ENCODE data around the gene SGCG.

Gene SGCG

DNA sequence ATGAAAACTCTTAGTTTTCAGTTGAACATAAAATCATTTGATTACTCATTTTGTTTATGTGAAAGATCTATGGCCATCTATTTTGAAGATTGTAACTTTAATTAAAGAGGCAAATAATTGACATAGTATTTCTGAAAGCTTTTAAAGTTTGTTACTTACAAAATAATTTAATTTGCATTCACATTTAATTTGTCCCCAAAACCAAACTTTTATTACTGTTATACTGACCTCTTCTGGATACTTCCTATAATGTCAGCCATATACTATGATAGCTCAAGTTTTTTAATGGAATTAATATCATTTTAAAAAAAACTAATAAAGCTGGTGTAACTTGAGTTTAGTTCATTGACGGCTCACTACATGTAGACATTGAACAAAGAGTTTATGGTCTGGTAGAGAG lies 4.9 kb upstream of the SGCG start:
- TF ChIP-seq GATA2 (IDR thresholded peaks at IDR 0.05; ENCODE audit: low read depth, low read length), result no peak
- TF ChIP-seq GATA3 (IDR thresholded peaks at IDR 0.05; ENCODE audit: low read depth, low read length), result no peak

DNA sequence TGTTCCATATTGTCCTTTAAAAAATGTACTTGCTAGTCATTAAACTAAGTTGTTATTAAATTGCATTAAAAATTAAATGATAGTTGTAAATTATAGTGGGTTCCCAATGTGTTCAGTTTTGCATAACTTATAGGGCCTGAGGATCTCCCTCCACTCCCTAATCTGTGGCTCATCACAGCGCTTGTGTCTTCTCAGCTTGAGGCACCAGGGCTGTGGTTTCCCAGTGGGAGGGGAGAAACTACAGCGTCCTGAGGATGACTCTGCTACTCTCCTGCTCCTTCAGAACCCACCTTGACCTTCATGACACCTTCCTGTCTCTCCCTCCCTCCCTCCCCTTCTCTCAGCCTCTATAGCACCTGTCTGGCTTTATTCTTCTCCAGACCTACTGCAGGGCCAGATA lies 1.4 kb downstream of the SGCG start:
- TF ChIP-seq GATA2 (IDR thresholded peaks at IDR 0.05; ENCODE audit: low read depth, low read length), result no peak

DNA sequence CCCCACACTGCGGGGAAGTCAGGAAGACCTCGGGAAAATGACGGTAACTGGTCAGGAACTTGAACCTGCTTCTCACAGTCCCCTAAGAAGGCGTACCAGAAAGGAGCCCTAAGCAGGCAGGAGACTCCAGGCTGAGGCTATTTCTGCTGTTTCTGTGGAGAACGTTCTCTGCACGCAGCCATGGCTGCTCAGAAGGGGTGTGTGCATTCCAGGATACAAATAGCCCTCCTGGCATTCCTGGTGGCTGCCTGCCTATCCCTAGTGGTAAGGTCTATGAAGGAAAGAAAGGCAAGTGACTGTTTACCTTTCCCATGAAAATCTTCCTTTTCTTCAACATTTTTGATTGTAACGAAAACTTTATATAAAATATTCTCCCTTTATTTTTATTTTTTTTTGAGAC lies 2.5 kb downstream of the SGCG start:
- no peak for TF ChIP-seq GATA3 (IDR thresholded peaks at IDR 0.05; ENCODE audit: low read depth, low read length)
- no peak for TF ChIP-seq GATA2 (IDR thresholded peaks at IDR 0.05; ENCODE audit: low read depth, low read length)

DNA sequence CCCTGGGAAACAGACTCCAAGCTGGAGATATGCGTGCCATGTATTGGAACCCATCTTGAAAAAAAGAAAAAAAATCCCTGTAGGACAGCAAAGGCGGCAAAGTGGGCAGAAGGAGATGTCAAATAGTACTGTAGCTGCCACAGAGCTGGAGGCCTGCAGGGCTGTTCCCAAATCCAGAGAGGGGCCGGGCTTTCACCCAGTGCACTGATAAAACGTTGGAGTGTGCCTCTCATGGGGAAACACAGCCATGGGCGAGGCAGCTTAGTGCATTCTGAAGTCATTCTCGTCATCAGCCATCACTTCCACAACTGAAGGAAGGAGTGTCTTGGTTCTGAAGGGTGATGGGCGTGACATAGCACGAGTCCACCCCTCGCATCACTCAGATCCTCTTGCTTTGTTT lies 4.8 kb downstream of the SGCG start:
- TF ChIP-seq GATA3 (IDR thresholded peaks at IDR 0.05; ENCODE audit: low read depth, low read length) (no peak), GATA2 (IDR thresholded peaks at IDR 0.05; ENCODE audit: low read depth, low read length) (no peak)

DNA sequence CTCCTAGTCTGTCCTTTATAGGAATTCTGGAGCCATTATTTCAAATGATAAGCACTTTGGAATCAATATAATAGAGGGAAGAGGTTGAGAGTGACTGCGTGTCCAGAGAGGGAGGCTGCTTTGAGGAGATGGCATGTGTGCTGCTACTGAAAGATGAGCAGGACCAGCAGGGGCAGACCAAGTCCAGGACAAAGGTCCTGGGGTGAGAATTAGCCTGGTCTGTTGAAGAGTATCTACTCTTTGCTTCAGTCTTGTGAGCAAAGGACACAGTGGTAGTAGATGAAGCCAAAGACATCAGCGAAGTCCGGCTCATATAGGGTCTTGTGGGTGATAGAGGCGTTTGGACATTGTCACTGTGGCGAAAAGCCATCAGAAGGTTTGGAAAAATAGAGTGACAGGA lies 21.1 kb downstream of the SGCG start:
- no peak for TF ChIP-seq GATA2 (IDR thresholded peaks at IDR 0.05; ENCODE audit: low read depth, low read length)
- no peak for TF ChIP-seq GATA3 (IDR thresholded peaks at IDR 0.05; ENCODE audit: low read depth, low read length)

DNA sequence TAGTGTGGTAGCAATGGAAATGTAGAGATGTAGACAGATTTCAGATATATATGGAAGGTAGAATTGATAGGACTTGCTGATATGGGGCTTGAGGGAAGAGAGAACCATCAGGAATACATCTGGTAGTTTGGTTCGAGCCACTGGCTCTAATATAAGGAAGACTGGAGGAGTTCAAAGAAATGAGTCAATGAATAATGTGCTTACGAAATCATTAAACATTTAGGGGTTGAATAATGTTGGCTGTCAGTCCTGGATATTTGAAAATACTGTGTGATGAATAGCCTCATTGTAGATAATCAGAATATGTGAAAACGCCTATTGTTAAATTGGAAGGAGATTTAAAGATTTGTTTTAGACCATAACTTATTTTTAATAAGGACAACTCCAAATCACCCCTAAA lies 21.6 kb downstream of the SGCG start:
- TF ChIP-seq GATA3 (IDR thresholded peaks at IDR 0.05; ENCODE audit: low read depth, low read length), result no peak
- TF ChIP-seq GATA2 (IDR thresholded peaks at IDR 0.05; ENCODE audit: low read depth, low read length), result no peak

DNA sequence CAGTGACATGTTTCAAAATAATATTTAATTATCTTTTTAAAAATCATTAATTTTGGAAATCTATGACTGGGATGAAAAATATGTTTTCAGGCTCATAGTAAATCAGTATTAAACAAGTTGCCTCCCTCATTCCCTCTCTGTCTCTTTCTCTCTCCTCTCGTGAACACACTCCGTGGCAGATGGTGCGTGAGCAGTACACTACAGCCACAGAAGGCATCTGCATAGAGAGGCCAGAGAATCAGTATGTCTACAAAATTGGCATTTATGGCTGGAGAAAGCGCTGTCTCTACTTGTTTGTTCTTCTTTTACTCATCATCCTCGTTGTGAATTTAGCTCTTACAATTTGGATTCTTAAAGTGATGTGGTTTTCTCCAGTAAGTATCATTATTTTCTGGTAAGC lies 22.7 kb downstream of the SGCG start:
- TF ChIP-seq GATA2 (IDR thresholded peaks at IDR 0.05; ENCODE audit: low read depth, low read length) (no peak), GATA3 (IDR thresholded peaks at IDR 0.05; ENCODE audit: low read depth, low read length) (no peak)

DNA sequence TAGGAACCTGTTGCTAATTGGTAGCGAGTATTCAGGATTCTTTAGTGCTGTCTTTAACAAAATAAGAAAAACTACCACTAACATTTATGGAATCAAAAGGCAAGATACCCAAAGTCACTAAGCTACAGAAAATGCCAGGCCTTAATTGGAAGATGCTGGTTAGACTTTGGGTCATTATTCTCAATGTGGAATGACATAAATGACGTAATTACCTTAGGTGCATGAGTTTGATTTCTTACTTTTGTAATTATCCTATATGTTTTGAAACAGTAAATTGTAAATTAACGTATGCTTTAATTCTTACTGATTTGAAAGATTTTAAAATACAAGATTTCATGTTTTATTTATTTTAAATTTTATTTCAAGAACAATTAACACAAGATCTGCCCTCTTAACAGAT lies 25.0 kb downstream of the SGCG start:
- no peak for TF ChIP-seq GATA2 (IDR thresholded peaks at IDR 0.05; ENCODE audit: low read depth, low read length)
- no peak for TF ChIP-seq GATA3 (IDR thresholded peaks at IDR 0.05; ENCODE audit: low read depth, low read length)

DNA sequence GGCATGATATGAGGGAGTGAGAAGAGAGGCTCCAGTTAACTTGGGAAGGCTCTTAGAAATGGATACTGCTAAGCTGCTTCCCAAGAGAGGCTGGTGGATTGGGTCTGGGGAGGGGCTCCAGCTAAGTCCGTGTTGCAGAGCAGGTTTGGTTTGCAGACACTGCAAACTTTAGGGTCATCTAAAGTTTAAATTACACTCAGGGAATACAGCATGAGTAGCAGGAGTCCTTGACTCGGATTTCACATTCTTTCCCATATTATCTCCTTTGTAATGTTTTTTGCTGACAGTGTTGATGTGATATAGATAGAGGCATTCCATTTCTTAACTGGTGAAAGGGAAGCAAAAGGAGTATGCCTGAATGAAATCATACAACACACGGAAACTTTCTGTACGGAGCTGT lies 31.9 kb downstream of the SGCG start:
- no peak for TF ChIP-seq GATA3 (IDR thresholded peaks at IDR 0.05; ENCODE audit: low read depth, low read length)
- no peak for TF ChIP-seq GATA2 (IDR thresholded peaks at IDR 0.05; ENCODE audit: low read depth, low read length)

DNA sequence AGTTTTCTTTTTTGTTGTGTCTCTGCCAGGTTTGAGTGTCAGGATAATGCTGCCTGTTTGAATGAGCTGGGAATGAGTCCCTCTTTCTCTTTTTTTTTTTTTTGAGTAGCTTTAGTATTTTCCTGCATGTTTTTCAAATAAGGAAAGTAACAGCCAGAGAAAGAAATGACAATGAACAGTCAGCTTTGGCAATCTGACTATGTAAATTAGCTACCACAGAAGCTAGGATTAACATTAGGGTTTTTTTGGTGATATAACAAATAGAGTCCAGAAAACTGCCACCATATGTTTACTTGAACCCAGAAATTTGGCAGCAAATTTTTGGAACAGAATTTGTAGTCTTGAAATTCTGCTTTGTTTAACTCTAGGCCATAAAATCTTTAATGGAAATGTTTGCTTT lies 50.5 kb downstream of the SGCG start:
- TF ChIP-seq GATA3 (IDR thresholded peaks at IDR 0.05; ENCODE audit: low read depth, low read length) (no peak), GATA2 (IDR thresholded peaks at IDR 0.05; ENCODE audit: low read depth, low read length) (no peak)

DNA sequence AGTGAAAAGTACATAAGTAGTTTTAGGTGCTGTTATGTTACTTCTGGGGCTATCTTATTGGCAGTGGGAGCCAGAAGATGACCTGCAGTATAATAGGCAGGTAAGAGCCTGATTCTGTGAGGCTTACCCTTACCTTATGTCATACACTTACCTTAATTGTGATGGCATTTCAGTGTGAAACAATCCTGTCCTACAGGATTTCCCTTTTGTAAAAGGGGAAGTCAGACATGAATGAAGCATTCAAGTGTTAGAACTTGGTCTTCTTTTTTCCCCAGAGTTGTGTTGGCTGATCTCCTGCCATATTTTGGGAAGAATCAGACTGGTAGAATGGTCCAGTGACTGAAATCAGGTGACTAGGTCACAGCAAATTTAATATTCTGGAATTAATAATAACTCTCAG lies 55.2 kb downstream of the SGCG start:
- no peak for TF ChIP-seq GATA3 (IDR thresholded peaks at IDR 0.05; ENCODE audit: low read depth, low read length)
- TF ChIP-seq GATA2 (IDR thresholded peaks at IDR 0.05; ENCODE audit: low read depth, low read length), result no peak

DNA sequence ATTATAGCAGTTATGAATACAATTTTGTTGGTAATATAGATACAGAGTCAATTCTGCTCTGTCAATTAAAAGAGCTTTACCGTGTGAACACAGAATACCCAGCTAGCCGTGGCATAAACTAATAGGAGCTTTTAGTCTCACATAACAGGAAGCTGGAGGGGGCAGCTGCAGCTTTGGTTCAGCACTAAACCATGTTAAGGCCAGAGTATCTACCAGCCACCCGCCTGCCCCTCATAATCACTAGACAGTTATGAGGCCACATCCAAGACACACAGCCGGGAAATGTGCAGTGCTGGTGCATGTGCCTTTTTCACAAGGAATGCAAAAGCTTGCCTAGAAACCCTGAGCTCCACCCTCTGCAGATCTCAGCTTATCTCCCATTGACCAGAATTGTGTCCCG lies 62.3 kb downstream of the SGCG start:
- TF ChIP-seq GATA3 (IDR thresholded peaks at IDR 0.05; ENCODE audit: low read depth, low read length), result no peak

DNA sequence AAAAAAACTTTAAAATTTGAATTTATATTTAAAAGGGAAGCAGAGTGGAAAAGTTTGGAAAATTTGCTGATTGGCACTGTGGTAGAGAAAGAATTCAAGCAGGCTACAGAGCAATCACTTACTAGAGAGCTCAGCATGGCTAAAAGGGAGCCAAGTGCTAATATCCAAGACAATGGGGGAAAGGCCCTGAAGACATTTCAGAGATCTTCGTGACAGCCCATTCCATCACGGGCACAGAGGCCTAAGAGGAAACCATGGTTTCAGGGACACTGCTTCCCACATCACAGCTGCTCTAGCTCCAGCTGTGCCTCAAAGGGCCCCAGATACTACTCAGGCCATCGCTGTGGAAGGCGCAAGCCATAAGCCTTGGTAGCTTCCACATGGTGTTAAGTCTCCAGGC lies 73.7 kb downstream of the SGCG start:
- TF ChIP-seq GATA3 (IDR thresholded peaks at IDR 0.05; ENCODE audit: low read depth, low read length) (no peak), GATA2 (IDR thresholded peaks at IDR 0.05; ENCODE audit: low read depth, low read length) (no peak)

DNA sequence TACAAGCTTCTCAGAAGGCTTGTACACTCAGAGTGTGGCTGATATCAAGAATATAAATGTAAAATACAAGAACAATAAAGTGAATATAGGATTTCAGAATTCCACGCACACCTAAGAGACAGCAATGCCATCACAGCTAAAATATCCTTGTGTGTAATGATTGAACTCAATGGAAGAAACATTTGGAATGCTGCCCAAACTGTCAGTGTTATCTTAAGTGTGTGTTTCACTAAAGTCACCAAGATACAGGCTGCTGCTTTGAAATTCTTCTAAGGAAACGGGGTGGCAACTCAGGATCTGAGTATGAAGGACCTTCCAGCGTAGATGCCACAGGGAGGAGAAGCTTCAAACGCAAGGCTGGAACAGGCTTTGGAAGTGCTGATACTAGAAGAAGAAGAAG lies 86.8 kb downstream of the SGCG start:
- TF ChIP-seq GATA3 (IDR thresholded peaks at IDR 0.05; ENCODE audit: low read depth, low read length) (no peak), GATA2 (IDR thresholded peaks at IDR 0.05; ENCODE audit: low read depth, low read length) (no peak)

DNA sequence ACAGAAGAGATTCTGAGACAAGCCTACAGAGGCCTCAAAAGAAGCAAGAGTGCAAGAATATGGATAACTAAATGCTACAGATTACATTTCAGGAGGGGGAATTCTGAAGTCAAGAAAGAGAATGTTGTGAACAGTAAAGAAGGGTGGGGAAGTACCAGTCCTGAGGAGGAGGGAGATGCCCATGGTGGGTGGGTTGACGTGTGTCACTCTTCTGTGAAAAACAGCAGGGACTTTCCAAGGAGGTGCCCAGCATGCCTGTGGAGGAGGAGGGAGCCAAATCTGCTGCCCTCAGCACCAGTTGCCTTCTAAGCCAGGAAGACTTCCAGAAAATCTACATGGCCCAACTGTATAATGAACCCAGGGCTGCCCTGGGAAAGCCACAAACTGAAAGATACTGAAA lies 87.7 kb downstream of the SGCG start:
- TF ChIP-seq GATA3 (IDR thresholded peaks at IDR 0.05; ENCODE audit: low read depth, low read length), result no peak

DNA sequence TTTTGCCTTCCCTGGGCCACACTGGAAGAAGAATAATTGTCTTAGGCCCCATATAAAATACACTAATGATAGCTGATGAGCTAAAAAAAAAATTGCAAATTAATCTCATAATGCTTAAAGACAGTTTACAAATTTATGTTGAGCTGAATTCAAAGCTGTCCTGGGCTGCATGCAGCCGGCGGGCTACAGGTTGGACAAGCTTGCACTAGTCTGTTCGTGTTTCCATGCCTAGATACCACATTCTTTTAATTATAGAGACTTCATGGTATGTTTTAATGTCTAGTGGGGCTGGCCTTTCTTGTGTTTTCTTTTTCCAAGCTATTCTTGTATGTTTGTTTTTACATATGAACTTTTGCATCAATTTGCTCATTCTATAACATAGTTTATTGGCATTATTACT lies 90.6 kb downstream of the SGCG start:
- TF ChIP-seq GATA2 (IDR thresholded peaks at IDR 0.05; ENCODE audit: low read depth, low read length) (no peak), GATA3 (IDR thresholded peaks at IDR 0.05; ENCODE audit: low read depth, low read length) (no peak)

DNA sequence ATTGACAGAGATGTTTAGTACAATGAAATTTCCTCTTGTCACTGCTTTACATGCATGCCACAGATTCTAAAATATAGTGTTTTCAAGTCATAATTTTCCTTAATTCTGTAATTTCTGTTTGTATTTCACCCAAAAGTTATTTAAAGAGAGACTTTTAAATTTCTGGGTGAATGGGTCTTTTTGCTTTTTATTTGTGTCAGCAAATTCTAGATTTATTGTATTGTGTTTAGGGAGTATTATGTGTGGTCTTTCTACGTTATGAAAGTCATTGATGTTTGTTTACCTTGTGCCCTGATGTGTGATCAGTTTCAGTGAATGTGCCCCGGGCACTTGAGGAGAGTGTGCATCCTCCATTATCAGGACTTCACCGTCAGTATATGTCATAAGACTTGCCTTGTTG lies 92.7 kb downstream of the SGCG start:
- TF ChIP-seq GATA2 (IDR thresholded peaks at IDR 0.05; ENCODE audit: low read depth, low read length), result no peak
- TF ChIP-seq GATA3 (IDR thresholded peaks at IDR 0.05; ENCODE audit: low read depth, low read length), result no peak

Measured in SH-SY5Y (cell line).